Endothelial cell of umbilical vein (primary cell): ENCODE results near the gene SMAD6. TPM values are rescaled to one million over a fixed set of nuclear protein-coding genes. Genes with fewer than 3 reads are reported as not detected.

Experiments used
- BruUV-seq: library from RNA; stranded (reverse); fragments of 400-500 nt; replicated peaks from 2 replicates; lab custom pipeline; 2021; lab: Mats Ljungman, UMichigan
- CTCF ChIA-PET: fragments of 300-600, 350-600 bp; sonication (Branson Sonifier 250); formaldehyde crosslinking; loops from one replicate; lab custom pipeline; 2021; ENCODE audit warnings: antibody characterized with exemption, inconsistent platforms; lab: Charles Lee
- POLR2A ChIA-PET: fragments of 300-600, 350-600 bp; sonication (Branson Sonifier 250); formaldehyde crosslinking; loops from one replicate; lab custom pipeline; 2021; ENCODE audit warnings: antibody characterized with exemption, inconsistent platforms; lab: Charles Lee
- DNase-seq: peaks from one replicate; pipeline ENCODE4 v3.0.0-alpha.2; 2011; ENCODE audit warnings: low read depth, low spot score
- FAIRE-seq: peaks from 2 replicates; lab custom pipeline; 2011; peaks lifted over from hg19 to GRCh38; lab: Jason Lieb, UNC
- H2AFZ ChIP-seq: 2 replicates; pipeline ENCODE4 v1.6.0; 2012; ENCODE audit warnings: low read depth, low read length, control low read depth, inconsistent platforms
- H3K27ac ChIP-seq: 2 replicates; pipeline ENCODE4 v1.5.1; 2011; ENCODE audit warnings: low read depth, mild to moderate bottlenecking, control low read depth, low read length, moderate library complexity; ENCODE audit not compliant: insufficient read depth
- H3K27me3 ChIP-seq, 2 experiments: 2 replicates each; pipeline versions ENCODE4 v1.6.0 to v1.6.1; 2011; ENCODE audit warnings: low read length in 2 of 2, mixed read lengths in 1 of 2; ENCODE audit not compliant: control insufficient read depth in 2 of 2, insufficient read depth in 2 of 2
- H3K36me3 ChIP-seq, 2 experiments: 2 replicates in 1 of 2; 3 replicates in 1 of 2; pipeline ENCODE4 v1.5.1; 2011; ENCODE audit warnings: low read length in 2 of 2, mild to moderate bottlenecking in 1 of 2, moderate library complexity in 1 of 2; ENCODE audit not compliant: control insufficient read depth in 2 of 2, insufficient read depth in 2 of 2; ENCODE audit errors: extremely low read depth in 1 of 2
- H3K4me1 ChIP-seq: 3 replicates; pipeline ENCODE4 v1.5.1; 2011; ENCODE audit warnings: mild to moderate bottlenecking, low read length; ENCODE audit not compliant: control insufficient read depth, insufficient read depth; ENCODE audit errors: extremely low read depth
- H3K4me2 ChIP-seq: 2 replicates; pipeline ENCODE4 v1.6.1; 2011; ENCODE audit warnings: low read length, control low read depth, mixed read lengths; ENCODE audit not compliant: insufficient read depth
- H3K4me3 ChIP-seq, 3 experiments: fragments of 200-600 bp in 1 of 3; sonication (generic), shearing (Covaris generic) in 1 of 3; replicated peaks in 1 of 3; 2 replicates each; pipeline ENCODE4 v1.5.1; 2011 to 2016; ENCODE audit warnings: control low read depth in 3 of 3, low read length in 3 of 3, mild to moderate bottlenecking in 2 of 3, inconsistent platforms in 1 of 3, low read depth in 1 of 3, moderate library complexity in 1 of 3; ENCODE audit not compliant: insufficient read depth in 1 of 3
- H3K79me2 ChIP-seq: 2 replicates; pipeline ENCODE4 v1.6.0; 2012; ENCODE audit warnings: low read length, inconsistent platforms; ENCODE audit not compliant: control insufficient read depth, insufficient read depth
- H3K9ac ChIP-seq: replicated peaks from 2 replicates; pipeline ENCODE3; 2011; ENCODE audit warnings: low read length, control low read depth; ENCODE audit not compliant: insufficient read depth; ENCODE audit errors: extremely low read depth
- H3K9me1 ChIP-seq: replicated peaks from 3 replicates; pipeline ENCODE4 v1.6.0; 2011; ENCODE audit warnings: mild to moderate bottlenecking, low read length; ENCODE audit not compliant: control insufficient read depth, insufficient read depth; ENCODE audit errors: extremely low read depth
- H3K9me3 ChIP-seq: replicated peaks from 2 replicates; pipeline ENCODE4 v1.5.1; 2012; ENCODE audit warnings: low read length, inconsistent platforms; ENCODE audit not compliant: control insufficient read depth, insufficient read depth
- H4K20me1 ChIP-seq: replicated peaks from 2 replicates; pipeline ENCODE3; 2011; ENCODE audit warnings: mild to moderate bottlenecking, low read length; ENCODE audit not compliant: control insufficient read depth, insufficient read depth; ENCODE audit errors: extremely low read depth
- CTCF ChIP-seq, 2 donors: IDR thresholded peaks; 1 replicate in 1 of 2; 2 replicates in 1 of 2; pipeline ENCODE4 v1.5.1; 2011; ENCODE audit warnings: low read length in 2 of 2, mild to moderate bottlenecking in 2 of 2, moderate library complexity in 2 of 2, control low read depth in 1 of 2, inconsistent platforms in 1 of 2, low read depth in 1 of 2; ENCODE audit not compliant: insufficient read depth in 1 of 2; ENCODE audit errors: extremely low read depth in 1 of 2
- EZH2 ChIP-seq: IDR thresholded peaks from 2 replicates; pipeline ENCODE4 v1.6.1; 2012; ENCODE audit warnings: borderline replicate concordance, low read depth, mild to moderate bottlenecking, moderate library complexity, low read length, inconsistent platforms; ENCODE audit not compliant: severe bottlenecking
- FOS ChIP-seq: IDR thresholded peaks from 2 replicates; pipeline ENCODE4 v1.6.1; 2011; ENCODE audit warnings: mild to moderate bottlenecking, low read length, moderate library complexity, borderline replicate concordance; ENCODE audit not compliant: insufficient read depth
- GATA2 ChIP-seq: IDR thresholded peaks from 2 replicates; pipeline ENCODE4 v1.7.0; 2011; ENCODE audit warnings: low read depth, mild to moderate bottlenecking, moderate library complexity, mixed read lengths, low read length; ENCODE audit not compliant: insufficient read length, insufficient read depth
- MAX ChIP-seq: IDR thresholded peaks from 2 replicates; pipeline ENCODE4 v1.6.1; 2011; ENCODE audit not compliant: insufficient read depth, insufficient read length
- MYC ChIP-seq: IDR thresholded peaks from one replicate; pipeline ENCODE4 v1.6.1; 2011; ENCODE audit warnings: mild to moderate bottlenecking, low read depth, low read length
- POLR2AphosphoS5 ChIP-seq: IDR thresholded peaks from 2 replicates; pipeline ENCODE4 v1.6.1; 2012; ENCODE audit warnings: low read depth, mild to moderate bottlenecking, control low read depth, low read length, moderate library complexity; ENCODE audit not compliant: insufficient read depth
- dilution Hi-C: fragments of 300-500 bp; cut with MboI; formaldehyde crosslinking; loops from one replicate; pipeline ENCODE4 v1.15.0; 2019; ENCODE audit warnings: low sequenced_read_pairs; ENCODE audit not compliant: extremely low pct_ligation_motif_present
- intact Hi-C: fragments of 100-400 bp; cut with micrococcal nuclease; formaldehyde crosslinking; loops from one replicate; pipeline ENCODE4 v1.10.0; 2022
- polyA plus RNA-seq, 4 experiments: library from polyadenylated mRNA; depleted of rRNA in 3 of 4; stranded (reverse) in 3 of 4; unstranded in 1 of 4; fragments of >200 nt; gene quantifications; 2 replicates each; pipeline versions ENCODE4 v1.2.1 to v1.2.3, GENCODE V29; 2011 to 2012; ENCODE audit warnings: missing spikeins in 1 of 4
- total RNA-seq: library from RNA; stranded (reverse); gene quantifications from 2 replicates; pipeline ENCODE4 v1.2.3, GENCODE V29; 2021

SMAD6 gene
- total and polyA plus RNA-seq, 2 donors (not counting 3 experiments of a cell fraction or from before 2014, with no cell fraction given) = 7.3 to 12.5 TPM

GRCh38 chr15:66733976-66734375 is 31.9 kb downstream of the SMAD6 start:
- Histone ChIP-seq H3K9me3 (no peaks in the 10 kb centered on the region), H3K27me3 (no peaks in the 10 kb centered on the region), H2AFZ (peak overlapping the region; percentile 60), H3K9ac (no peak overlapping the region), H3K4me2 (peak overlapping the region; percentile 5), H3K27ac (peak overlapping the region; percentile 9), H3K36me3 (no peaks in the 10 kb centered on the region), H3K4me3 (no peak overlapping the region), H3K9me1 (no peaks in the 10 kb centered on the region), H4K20me1 (no peaks in the 10 kb centered on the region), H3K79me2 (peaks cover 48% of the 10 kb centered on the region), H3K4me1 (peaks cover 42% of the 10 kb centered on the region)
- TF ChIP-seq FOS (no peak), CTCF (IDR thresholded peaks at IDR 0.05; ENCODE audit: extremely low read depth in 1 of 2, insufficient read depth in 1 of 2, low read depth in 1 of 2, low read length in 2 of 2) (no peak), GATA2 (no peak), MAX (no peak), MYC (no peak), POLR2AphosphoS5 (no peak), EZH2 (no peak)
- POLR2A ChIA-PET = interaction anchor here (0.6 kb wide), 1 partner anchor 19 kb away, joined by 5 read pairs; no protein-coding TSS in a partner anchor
- DNase-seq (no peak), FAIRE-seq (peak; percentile 49)
- CTCF ChIA-PET = interaction anchor here (1.1 to 2.7 kb wide), 3 partner anchors 9 to 39 kb away, joined by 4 to 11 read pairs (median 5); no protein-coding TSS in a partner anchor
- dilution Hi-C loops (no loop called here), intact Hi-C loops (no loop called here)
- no TSS peak for BruUV-seq
